K562 (cell line): ENCODE results near the gene USP20. TPM values are rescaled to one million over a fixed set of nuclear protein-coding genes. Genes with fewer than 3 reads are reported as not detected.

Experiments used
- ATF3 ChIP-seq, 2 experiments: fragments of 450-650 bp in 1 of 2; sonication (generic) in 1 of 2; formaldehyde crosslinking in 1 of 2; IDR thresholded peaks in 1 of 2; conservative IDR thresholded peaks in 1 of 2; 2 replicates each; pipeline versions ENCODE4 v1.6.1 to v1.8.1; 2016 to 2023; ENCODE audit warnings: mild to moderate bottlenecking in 2 of 2, moderate library complexity in 2 of 2, inconsistent platforms in 1 of 2, missing genetic modification reagents in 1 of 2
- BRF1 ChIP-seq: IDR thresholded peaks from 3 replicates; pipeline ENCODE4 v1.6.1; 2011; ENCODE audit warnings: borderline replicate concordance, mild to moderate bottlenecking; ENCODE audit not compliant: insufficient read length; ENCODE audit errors: extremely low read depth
- C11orf30 ChIP-seq: fragments of 450-650 bp; IDR thresholded peaks from 2 replicates; pipeline ENCODE4 v1.6.1; 2016; ENCODE audit warnings: low read depth, mild to moderate bottlenecking
- CHAMP1 ChIP-seq: fragments of 450-650 bp; IDR thresholded peaks from 2 replicates; pipeline ENCODE4 v1.6.1; 2016; ENCODE audit warnings: mild to moderate bottlenecking
- FOXJ3 ChIP-seq: sonication (generic); formaldehyde crosslinking; IDR thresholded peaks from 2 replicates; pipeline ENCODE4 v1.4.0; 2020; ENCODE audit warnings: mild to moderate bottlenecking, missing genetic modification reagents
- FUS ChIP-seq: fragments of 200-400 bp; formaldehyde crosslinking; optimal IDR thresholded peaks from 2 replicates; pipeline ENCODE3; 2017; ENCODE audit warnings: low read depth, low read length
- KDM2B ChIP-seq: fragments of 250-450 bp; sonication (Bioruptor Pico); IDR thresholded peaks from 2 replicates; pipeline ENCODE4 v1.8.0; 2021; ENCODE audit warnings: mild to moderate bottlenecking, moderate library complexity
- TCFL5 ChIP-seq: fragments of 250-450 bp; sonication (Bioruptor Pico); conservative IDR thresholded peaks from 2 replicates; pipeline ENCODE4 v1.6.1; 2021; ENCODE audit warnings: mild to moderate bottlenecking, moderate library complexity, matching md5 sums
- ZMIZ1 ChIP-seq, 2 experiments: fragments of 150-350 bp in 1 of 2; IDR thresholded peaks; 2 replicates each; pipeline ENCODE4 v1.6.1; 2012 to 2016; ENCODE audit warnings: low read depth in 2 of 2, low read length in 2 of 2, mild to moderate bottlenecking in 1 of 2, moderate library complexity in 1 of 2
- ZNF134 ChIP-seq: fragments of 250-450 bp; sonication (Bioruptor Pico); conservative IDR thresholded peaks from 2 replicates; pipeline ENCODE4 v1.4.0; 2020
- polyA plus RNA-seq, 8 experiments: library from polyadenylated mRNA; depleted of rRNA in 4 of 8; stranded (reverse) in 5 of 8; unstranded in 3 of 8; fragments of >200 nt; fragmentation: Nextera tagmentation in 2 of 8; fragmentation: Illumina TruSeq in 1 of 8; extraction: Ambion mirVana in 2 of 8; extraction: Trizol in 1 of 8; gene quantifications; 2 replicates each; pipeline versions ENCODE4 v1.2.1 to v1.2.3, GENCODE V29; 2011 to 2014; ENCODE audit warnings: inconsistent platforms in 1 of 8, missing spikeins in 1 of 8
- total RNA-seq, 7 experiments: library from RNA; depleted of rRNA in 6 of 7; stranded (reverse); fragments of >200 nt in 6 of 7; fragmentation: Illumina TruSeq in 2 of 7; extraction: Trizol in 2 of 7; gene quantifications; 2 replicates each; pipeline versions ENCODE4 v1.2.1 to v1.2.3, GENCODE V29; 2011 to 2021; ENCODE audit warnings: low replicate concordance in 1 of 7

The USP20 gene
- total and polyA plus RNA-seq, 9 of the 15 experiments (the other 6 are each of a cell fraction or from before 2014, with no cell fraction given): 1.9 to 136 (median 49.1) TPM

GRCh38 chr9:129901993-129902739 is 66.9 kb downstream of the USP20 start (continued):
- TF ChIP-seq KDM2B (no peak), FOXJ3 (no peak), BRF1 (no peak), CHAMP1 (no peak), ZMIZ1 (IDR thresholded peaks at IDR 0.05; ENCODE audit: low read depth in 2 of 2, low read length in 2 of 2) (no peak), TCFL5 (CRISPR knock-in tag) (no peak), ATF3 (IDR thresholded peaks at IDR 0.05) (no peak), ATF3 (CRISPR knock-in tag; conservative IDR thresholded peaks at IDR 0.05) (no peak), FUS (no peak), C11orf30 (no peak), ZNF134 (CRISPR knock-in tag) (no peak)
